HepG2 (cell line): ENCODE measurements around the gene DENND5A. TPM values are rescaled to one million over a fixed set of nuclear protein-coding genes. Genes with fewer than 3 reads are reported as not detected.

Source experiments
- ATAC-seq: fragments of 200-7000 bp; cut with Tn5 transposase; 3 replicates; pipeline ENCODE4 v1.9.1; 2020; ENCODE audit warnings: mild to moderate bottlenecking, moderate library complexity
- BruUV-seq: library from RNA; stranded (reverse); fragments of 400-500 nt; replicated peaks from 2 replicates; lab custom pipeline; 2021; lab: Mats Ljungman, UMichigan
- CTCF ChIA-PET: fragments of 300-600 bp; formaldehyde crosslinking; extraction: SDS; loops from one replicate; lab custom pipeline; 2021; ENCODE audit warnings: low total read pairs, inconsistent platforms, low intra/inter-chr PET ratio; lab: Yijun Ruan, JAX
- POLR2A ChIA-PET: fragments of 350-600 bp; sonication (Branson Sonifier 250); formaldehyde crosslinking; loops from one replicate; lab custom pipeline; 2020; ENCODE audit warnings: antibody characterized with exemption, inconsistent platforms; lab: Yijun Ruan, JAX
- DNase-seq: peaks from one replicate; pipeline ENCODE4 v3.0.0-alpha.2; 2015; ENCODE audit warnings: low spot score
- FAIRE-seq: peaks from 3 replicates; lab custom pipeline; 2011; peaks lifted over from hg19 to GRCh38; lab: Jason Lieb, UNC
- H2AFZ ChIP-seq: one replicate; pipeline ENCODE4 v1.6.1; 2011; ENCODE audit warnings: low read length, inconsistent platforms
- H3K27ac ChIP-seq: fragments of 300-600 bp; 3 replicates; pipeline ENCODE4 v1.8.0; 2011; ENCODE audit warnings: mixed run types, mild to moderate bottlenecking, mixed read lengths, low read length, inconsistent platforms; ENCODE audit not compliant: insufficient read depth; ENCODE audit errors: extremely low read length
- H3K27me3 ChIP-seq, 2 experiments: fragments of 200-600 bp in 1 of 2; 2 replicates in 1 of 2; 3 replicates in 1 of 2; pipeline versions ENCODE4 v1.6.0 to v1.8.0; 2011; ENCODE audit warnings: low read length in 2 of 2, mild to moderate bottlenecking in 2 of 2, moderate library complexity in 2 of 2, inconsistent platforms in 1 of 2; ENCODE audit not compliant: insufficient read depth in 2 of 2, control insufficient read depth in 1 of 2
- H3K36me3 ChIP-seq, 2 experiments: fragments of 200-600 bp in 1 of 2; replicated peaks in 1 of 2; 2 replicates in 1 of 2; 3 replicates in 1 of 2; pipeline versions ENCODE4 v1.5.1 to v1.8.0; 2011; ENCODE audit warnings: low read length in 2 of 2, inconsistent platforms in 1 of 2; ENCODE audit not compliant: insufficient read depth in 2 of 2, control insufficient read depth in 1 of 2
- H3K4me1 ChIP-seq: 2 replicates; pipeline ENCODE4 v1.5.1; 2012; ENCODE audit warnings: low read length, inconsistent platforms; ENCODE audit not compliant: insufficient read depth
- H3K4me2 ChIP-seq: 2 replicates; pipeline ENCODE4 v1.6.0; 2011; ENCODE audit warnings: low read depth, low read length, inconsistent platforms
- H3K4me3 ChIP-seq, 3 experiments: fragments of 200-600 bp in 1 of 3; sonication (generic), shearing (Covaris generic) in 1 of 3; replicated peaks in 1 of 3; 2 replicates each; pipeline ENCODE4 v1.5.1; 2011 to 2016; ENCODE audit warnings: low read length in 3 of 3, inconsistent platforms in 2 of 3, low read depth in 2 of 3, mild to moderate bottlenecking in 2 of 3, control low read depth in 1 of 3, mixed read lengths in 1 of 3; ENCODE audit not compliant: insufficient read depth in 1 of 3
- H3K79me2 ChIP-seq: one replicate; pipeline ENCODE4 v1.6.1; 2011; ENCODE audit warnings: low read length, inconsistent platforms; ENCODE audit not compliant: insufficient read depth
- H3K9ac ChIP-seq: 2 replicates; pipeline ENCODE4 v1.6.0; 2011; ENCODE audit warnings: mild to moderate bottlenecking, low read depth, low read length, inconsistent platforms; ENCODE audit not compliant: insufficient read depth
- H3K9me3 ChIP-seq: 2 replicates; pipeline ENCODE4 v1.5.1; 2012; ENCODE audit warnings: mild to moderate bottlenecking, low read length
- H4K20me1 ChIP-seq: 2 replicates; pipeline ENCODE4 v1.6.0; 2011; ENCODE audit warnings: inconsistent platforms, mild to moderate bottlenecking, low read length, moderate library complexity; ENCODE audit not compliant: insufficient read depth
- MXI1 ChIP-seq: IDR thresholded peaks from 3 replicates; pipeline ENCODE4 v1.6.1; 2012; ENCODE audit warnings: low read depth, low read length, inconsistent platforms, borderline replicate concordance
- ZFAT ChIP-seq: sonication (generic); formaldehyde crosslinking; conservative IDR thresholded peaks from 2 replicates; pipeline ENCODE4 v1.8.1; 2023; ENCODE audit warnings: missing genetic modification reagents, inconsistent platforms
- ZNF30 ChIP-seq: sonication (generic); formaldehyde crosslinking; IDR thresholded peaks from 2 replicates; pipeline ENCODE4 v1.5.0; 2020; ENCODE audit warnings: mild to moderate bottlenecking, missing genetic modification reagents
- WGBS: methylation state at CpG from one replicate; pipeline ENCODE4 v1.1.6; 2017; ENCODE audit warnings: low lambda C conversion rate; 5-methylcytosine and 5-hydroxymethylcytosine counted together
- in situ Hi-C: cut with HindIII; loops from 2 replicates; pipeline ENCODE4 v1.10.0; 2017; ENCODE audit warnings: low pct_unique_long_range_greater_than_20kb; ENCODE audit not compliant: extremely low pct_ligation_motif_present
- intact Hi-C: fragments of 100-400 bp; cut with micrococcal nuclease; formaldehyde crosslinking; loops from one replicate; pipeline ENCODE4 v1.10.0; 2022; ENCODE audit not compliant: unreplicated experiment
- polyA plus RNA-seq, 8 experiments: library from polyadenylated mRNA; depleted of rRNA in 3 of 8; stranded (reverse) in 7 of 8; unstranded in 1 of 8; fragments of >200 nt; fragmentation: Illumina TruSeq in 4 of 8; extraction: Trizol in 4 of 8; gene quantifications; 2 replicates each; pipeline versions ENCODE4 v1.2.1 to v1.2.3, GENCODE V29; 2011 to 2016; ENCODE audit warnings: low read depth in 4 of 8, missing spikeins in 1 of 8, mixed read lengths in 1 of 8; ENCODE audit not compliant: insufficient read depth in 1 of 8
- total RNA-seq, 5 experiments: library from RNA; depleted of rRNA; stranded (reverse); fragments of >200 nt; fragmentation: Illumina TruSeq; extraction: Trizol; gene quantifications; 2 replicates each; pipeline ENCODE4 v1.2.3, GENCODE V29; 2016; ENCODE audit warnings: low read depth in 1 of 5
- TF ChIP-seq, protein P1 (sequence below): sonication (generic); formaldehyde crosslinking; IDR thresholded peaks from 2 replicates; pipeline ENCODE4 v1.5.1; 2020; ENCODE audit warnings: mild to moderate bottlenecking, missing genetic modification reagents, borderline replicate concordance

Gene DENND5A
- total and polyA plus RNA-seq, 2 of the 13 experiments (the other 11 are each of a cell fraction or from before 2014, with no cell fraction given): 63.3 to 145 TPM

DNA sequence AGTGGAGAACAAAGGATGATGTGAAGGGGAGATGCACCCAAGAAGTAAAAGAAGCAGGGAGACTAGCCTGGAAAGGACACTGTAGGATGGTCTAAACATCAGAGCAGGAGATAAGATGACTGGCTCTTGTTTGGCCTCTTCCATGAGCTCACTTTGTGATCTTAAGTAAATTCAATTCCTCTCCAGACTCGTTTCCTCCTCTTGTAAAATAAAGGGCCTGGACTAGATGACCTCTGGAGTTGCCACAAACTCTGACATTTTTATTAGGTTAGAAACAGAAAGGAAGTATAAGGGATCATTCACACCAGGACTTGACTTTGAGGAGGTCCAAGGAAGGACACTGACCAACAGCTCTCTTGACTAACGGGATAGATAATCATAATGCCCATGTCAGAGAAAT lies 113.5 kb downstream of the DENND5A start:
- no peak for FAIRE-seq
- intact Hi-C loops: no loop called here
- ATAC-seq: no peak
- Histone ChIP-seq H3K9me3 (no peaks in the 10 kb centered on the region), H3K9ac (no peak overlapping the region), H3K4me1 (no peaks in the 10 kb centered on the region), H3K27ac (no peak overlapping the region), H3K79me2 (no peaks in the 10 kb centered on the region), H3K27me3 (no peaks in the 10 kb centered on the region), H3K4me3 (no peak overlapping the region), H4K20me1 (no peaks in the 10 kb centered on the region), H3K4me2 (no peak overlapping the region), H3K36me3 (peaks cover 25 to 55% of the 10 kb centered on the region in 2 experiments), H2AFZ (no peak overlapping the region)
- no TSS peak for BruUV-seq
- WGBS: 100% methylated on average over 2 of the region's 2 CpGs
- POLR2A ChIA-PET: no interaction called here
- CTCF ChIA-PET: no interaction called here
- no peak for DNase-seq
- in situ Hi-C loops: loop anchor here (25.0 kb wide), 1 partner anchor 336 kb away; no protein-coding TSS in a partner anchor
- TF ChIP-seq MXI1: no peak
- TF ChIP-seq ZFAT: no peak
- TF ChIP-seq, protein P1, sequence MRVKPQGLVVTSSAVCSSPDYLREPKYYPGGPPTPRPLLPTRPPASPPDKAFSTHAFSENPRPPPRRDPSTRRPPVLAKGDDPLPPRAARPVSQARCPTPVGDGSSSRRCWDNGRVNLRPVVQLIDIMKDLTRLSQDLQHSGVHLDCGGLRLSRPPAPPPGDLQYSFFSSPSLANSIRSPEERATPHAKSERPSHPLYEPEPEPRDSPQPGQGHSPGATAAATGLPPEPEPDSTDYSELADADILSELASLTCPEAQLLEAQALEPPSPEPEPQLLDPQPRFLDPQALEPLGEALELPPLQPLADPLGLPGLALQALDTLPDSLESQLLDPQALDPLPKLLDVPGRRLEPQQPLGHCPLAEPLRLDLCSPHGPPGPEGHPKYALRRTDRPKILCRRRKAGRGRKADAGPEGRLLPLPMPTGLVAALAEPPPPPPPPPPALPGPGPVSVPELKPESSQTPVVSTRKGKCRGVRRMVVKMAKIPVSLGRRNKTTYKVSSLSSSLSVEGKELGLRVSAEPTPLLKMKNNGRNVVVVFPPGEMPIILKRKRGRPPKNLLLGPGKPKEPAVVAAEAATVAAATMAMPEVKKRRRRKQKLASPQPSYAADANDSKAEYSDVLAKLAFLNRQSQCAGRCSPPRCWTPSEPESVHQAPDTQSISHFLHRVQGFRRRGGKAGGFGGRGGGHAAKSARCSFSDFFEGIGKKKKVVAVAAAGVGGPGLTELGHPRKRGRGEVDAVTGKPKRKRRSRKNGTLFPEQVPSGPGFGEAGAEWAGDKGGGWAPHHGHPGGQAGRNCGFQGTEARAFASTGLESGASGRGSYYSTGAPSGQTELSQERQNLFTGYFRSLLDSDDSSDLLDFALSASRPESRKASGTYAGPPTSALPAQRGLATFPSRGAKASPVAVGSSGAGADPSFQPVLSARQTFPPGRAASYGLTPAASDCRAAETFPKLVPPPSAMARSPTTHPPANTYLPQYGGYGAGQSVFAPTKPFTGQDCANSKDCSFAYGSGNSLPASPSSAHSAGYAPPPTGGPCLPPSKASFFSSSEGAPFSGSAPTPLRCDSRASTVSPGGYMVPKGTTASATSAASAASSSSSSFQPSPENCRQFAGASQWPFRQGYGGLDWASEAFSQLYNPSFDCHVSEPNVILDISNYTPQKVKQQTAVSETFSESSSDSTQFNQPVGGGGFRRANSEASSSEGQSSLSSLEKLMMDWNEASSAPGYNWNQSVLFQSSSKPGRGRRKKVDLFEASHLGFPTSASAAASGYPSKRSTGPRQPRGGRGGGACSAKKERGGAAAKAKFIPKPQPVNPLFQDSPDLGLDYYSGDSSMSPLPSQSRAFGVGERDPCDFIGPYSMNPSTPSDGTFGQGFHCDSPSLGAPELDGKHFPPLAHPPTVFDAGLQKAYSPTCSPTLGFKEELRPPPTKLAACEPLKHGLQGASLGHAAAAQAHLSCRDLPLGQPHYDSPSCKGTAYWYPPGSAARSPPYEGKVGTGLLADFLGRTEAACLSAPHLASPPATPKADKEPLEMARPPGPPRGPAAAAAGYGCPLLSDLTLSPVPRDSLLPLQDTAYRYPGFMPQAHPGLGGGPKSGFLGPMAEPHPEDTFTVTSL (CRISPR knock-in tag): no peak
- TF ChIP-seq ZNF30 (CRISPR knock-in tag): no peak
